H1 (cell line): Measurements from ENCODE around the gene FLT3. TPM values are rescaled to one million over a fixed set of nuclear protein-coding genes. Genes with fewer than 3 reads are reported as not detected.

Source experiments
- CTCF ChIA-PET: fragments of 300-600 bp; sonication (Branson Sonifier 250); formaldehyde crosslinking; loops from one replicate; lab custom pipeline; 2021; ENCODE audit not compliant: partially characterized antibody; lab: Charles Lee
- POLR2A ChIA-PET: fragments of 300-600 bp; sonication (Branson Sonifier 250); formaldehyde crosslinking; loops from one replicate; lab custom pipeline; 2021; ENCODE audit warnings: inconsistent platforms; ENCODE audit not compliant: partially characterized antibody; lab: Charles Lee
- DNase-seq, 2 experiments: peaks; one replicate each; pipeline versions ENCODE4 v3.0.0 to v3.0.0-alpha.2; 2010 to 2022; ENCODE audit warnings: low spot score in 2 of 2, low read depth in 1 of 2, mixed read lengths in 1 of 2
- FAIRE-seq: peaks from 2 replicates; lab custom pipeline; 2011; peaks lifted over from hg19 to GRCh38; lab: Jason Lieb, UNC
- H2AFZ ChIP-seq: 2 replicates; pipeline ENCODE4 v1.8.1; 2012; ENCODE audit warnings: low read length, inconsistent platforms
- H2AK5ac ChIP-seq: 2 replicates; pipeline ENCODE4 v1.6.1; 2013; ENCODE audit warnings: low read depth, low read length
- H2BK120ac ChIP-seq: replicated peaks from 2 replicates; pipeline ENCODE3; 2013; ENCODE audit warnings: low read depth, low read length, inconsistent platforms
- H2BK12ac ChIP-seq: 2 replicates; pipeline ENCODE4 v1.6.1; 2013; ENCODE audit warnings: low read depth, low read length
- H2BK15ac ChIP-seq: 2 replicates; pipeline ENCODE4 v1.6.1; 2013; ENCODE audit warnings: low read length
- H2BK20ac ChIP-seq: 2 replicates; pipeline ENCODE4 v1.6.1; 2013; ENCODE audit warnings: low read length
- H2BK5ac ChIP-seq: 2 replicates; pipeline ENCODE4 v1.6.1; 2013; ENCODE audit warnings: low read depth, low read length
- H3K14ac ChIP-seq: 2 replicates; pipeline ENCODE4 v1.6.1; 2013; ENCODE audit warnings: inconsistent platforms; ENCODE audit not compliant: insufficient read length
- H3K18ac ChIP-seq: 2 replicates; pipeline ENCODE4 v1.6.1; 2013; ENCODE audit warnings: low read length; ENCODE audit errors: extremely low read depth
- H3K23ac ChIP-seq: 2 replicates; pipeline ENCODE4 v1.6.1; 2013; ENCODE audit warnings: inconsistent platforms; ENCODE audit not compliant: insufficient read length
- H3K23me2 ChIP-seq: 2 replicates; pipeline ENCODE4 v1.6.1; 2013; ENCODE audit warnings: low read depth, low read length
- H3K27ac ChIP-seq: 2 replicates; pipeline ENCODE4 v1.6.1; 2011; ENCODE audit warnings: low read depth, low read length, inconsistent platforms
- H3K27me3 ChIP-seq, 4 experiments: replicated peaks in 1 of 4; 1 replicate in 1 of 4; 2 replicates in 3 of 4; pipeline versions ENCODE4 v1.6.1 to v1.8.1; 2011 to 2013; ENCODE audit warnings: low read length in 3 of 4, mild to moderate bottlenecking in 3 of 4, inconsistent platforms in 2 of 4, mixed read lengths in 2 of 4, moderate library complexity in 1 of 4; ENCODE audit not compliant: control insufficient read depth in 3 of 4, insufficient read depth in 3 of 4; ENCODE audit errors: extremely low read depth in 1 of 4
- H3K36me3 ChIP-seq, 4 experiments: 2 replicates each; pipeline versions ENCODE4 v1.6.1 to v1.8.1; 2011 to 2013; ENCODE audit warnings: mild to moderate bottlenecking in 4 of 4, low read length in 3 of 4, moderate library complexity in 2 of 4, control low read depth in 1 of 4, inconsistent platforms in 1 of 4; ENCODE audit not compliant: insufficient read depth in 4 of 4, control insufficient read depth in 2 of 4
- H3K4ac ChIP-seq: replicated peaks from 2 replicates; pipeline ENCODE3; 2013; ENCODE audit warnings: low read length, low read depth, mixed read lengths, inconsistent platforms; ENCODE audit not compliant: insufficient read length
- H3K4me1 ChIP-seq, 4 experiments: replicated peaks in 1 of 4; 1 replicate in 1 of 4; 2 replicates in 3 of 4; pipeline versions ENCODE4 v1.6.1 to v1.8.1; 2011 to 2013; ENCODE audit warnings: low read length in 3 of 4, inconsistent platforms in 2 of 4, mixed read lengths in 1 of 4; ENCODE audit not compliant: insufficient read depth in 4 of 4, control insufficient read depth in 3 of 4
- H3K4me2 ChIP-seq, 2 experiments: 2 replicates each; pipeline versions ENCODE4 v1.6.1 to v1.8.1; 2011 to 2013; ENCODE audit warnings: low read depth in 2 of 2, low read length in 2 of 2, control low read depth in 1 of 2, inconsistent platforms in 1 of 2, mild to moderate bottlenecking in 1 of 2; ENCODE audit not compliant: insufficient read depth in 1 of 2
- H3K4me3 ChIP-seq, 4 experiments: fragments of 200-600, 300-600 bp in 1 of 4; sonication (generic), shearing (Covaris generic), sonication (Bioruptor Twin) in 1 of 4; 2 replicates each; pipeline versions ENCODE4 v1.5.1 to v1.8.1; 2011 to 2016; ENCODE audit warnings: low read length in 4 of 4, low read depth in 3 of 4, control low read depth in 2 of 4, inconsistent platforms in 2 of 4, mild to moderate bottlenecking in 2 of 4, mixed read lengths in 1 of 4, moderate library complexity in 1 of 4; ENCODE audit not compliant: insufficient read depth in 2 of 4; ENCODE audit errors: extremely low read depth in 1 of 4
- H3K56ac ChIP-seq: replicated peaks from 2 replicates; pipeline ENCODE3; 2013; ENCODE audit warnings: low read depth, mild to moderate bottlenecking, mixed read lengths, low read length, inconsistent platforms; ENCODE audit not compliant: insufficient read length
- H3K79me1 ChIP-seq: 2 replicates; pipeline ENCODE4 v1.6.1; 2013; ENCODE audit warnings: low read depth, low read length, control low read depth
- H3K79me2 ChIP-seq, 2 experiments: 2 replicates each; pipeline versions ENCODE4 v1.6.1 to v1.8.1; 2012 to 2013; ENCODE audit warnings: low read length in 2 of 2, mild to moderate bottlenecking in 2 of 2, inconsistent platforms in 1 of 2; ENCODE audit not compliant: insufficient read depth in 2 of 2, control insufficient read depth in 1 of 2
- H3K9ac ChIP-seq, 4 experiments: replicated peaks in 1 of 4; 1 replicate in 1 of 4; 2 replicates in 3 of 4; pipeline versions ENCODE4 v1.6.1 to v1.8.1; 2011 to 2013; ENCODE audit warnings: low read depth in 3 of 4, low read length in 3 of 4, control low read depth in 2 of 4, mild to moderate bottlenecking in 2 of 4, moderate library complexity in 2 of 4, inconsistent platforms in 1 of 4; ENCODE audit errors: extremely low read depth in 1 of 4
- H3K9me3 ChIP-seq, 2 experiments: 2 replicates each; pipeline versions ENCODE4 v1.6.1 to v1.8.1; 2012 to 2013; ENCODE audit warnings: mild to moderate bottlenecking in 2 of 2, moderate library complexity in 2 of 2, control low read depth in 1 of 2, inconsistent platforms in 1 of 2, low read depth in 1 of 2, low read length in 1 of 2, mixed read lengths in 1 of 2; ENCODE audit not compliant: insufficient read depth in 2 of 2
- H4K20me1 ChIP-seq, 2 experiments: replicated peaks in 1 of 2; 2 replicates each; pipeline versions ENCODE3 to v1.8.1; 2011 to 2013; ENCODE audit warnings: inconsistent platforms in 2 of 2, low read length in 2 of 2, mild to moderate bottlenecking in 1 of 2; ENCODE audit not compliant: insufficient read depth in 2 of 2, control insufficient read depth in 1 of 2
- H4K5ac ChIP-seq: 2 replicates; pipeline ENCODE4 v1.6.1; 2013; ENCODE audit warnings: low read length, low read depth, mixed read lengths, inconsistent platforms; ENCODE audit not compliant: insufficient read length
- H4K8ac ChIP-seq: 2 replicates; pipeline ENCODE4 v1.8.0; 2013; ENCODE audit warnings: mild to moderate bottlenecking, moderate library complexity, low read length, inconsistent platforms; ENCODE audit not compliant: insufficient read depth; ENCODE audit errors: extremely low read depth
- H4K91ac ChIP-seq: replicated peaks from 2 replicates; pipeline ENCODE3; 2013; ENCODE audit warnings: low read length, mixed read lengths, inconsistent platforms; ENCODE audit not compliant: insufficient read length
- ASH2L ChIP-seq: fragments of 200-600, 300-600 bp; sonication (generic); IDR thresholded peaks from one replicate; pipeline ENCODE4 v1.7.1; 2017; ENCODE audit warnings: low read length
- BRCA1 ChIP-seq: IDR thresholded peaks from 2 replicates; pipeline ENCODE4 v1.6.1; 2012; ENCODE audit warnings: low read depth, low read length, improper control_type of control experiment
- EGR1 ChIP-seq: IDR thresholded peaks from 2 replicates; pipeline ENCODE4 v1.6.1; 2011; ENCODE audit warnings: low read depth, low read length, borderline replicate concordance
- HDAC2 ChIP-seq, 2 experiments: fragments of 300-600 bp in 1 of 2; sonication (generic) in 1 of 2; IDR thresholded peaks; 2 replicates each; pipeline ENCODE4 v1.6.1; 2011 to 2012; ENCODE audit warnings: low read depth in 2 of 2, low read length in 2 of 2, mild to moderate bottlenecking in 2 of 2, moderate library complexity in 2 of 2, borderline replicate concordance in 1 of 2, inconsistent platforms in 1 of 2
- HDAC6 ChIP-seq: IDR thresholded peaks from one replicate; pipeline ENCODE4 v1.7.1; 2012; ENCODE audit warnings: low read depth, mild to moderate bottlenecking, inconsistent platforms, low read length, moderate library complexity
- KDM1A ChIP-seq: fragments of 200-600, 300-600 bp; sonication (generic); IDR thresholded peaks from 2 replicates; pipeline ENCODE4 v1.7.1; 2016; ENCODE audit warnings: mild to moderate bottlenecking, low read length, borderline replicate concordance
- NANOG ChIP-seq: IDR thresholded peaks from 2 replicates; pipeline ENCODE4 v1.6.1; 2011; ENCODE audit warnings: low read length, low read depth, mild to moderate bottlenecking, inconsistent platforms; ENCODE audit not compliant: insufficient read depth, poor library complexity, severe bottlenecking
- POU5F1 ChIP-seq: IDR thresholded peaks from 2 replicates; pipeline ENCODE4 v1.6.1; 2011; ENCODE audit warnings: low read depth, mild to moderate bottlenecking, low read length, moderate library complexity
- SIN3A ChIP-seq, 2 experiments: IDR thresholded peaks in 1 of 2; conservative IDR thresholded peaks in 1 of 2; 2 replicates each; pipeline ENCODE4 v1.6.1; 2011 to 2012; ENCODE audit warnings: low read length in 2 of 2, improper control_type of control experiment in 1 of 2, low read depth in 1 of 2, mild to moderate bottlenecking in 1 of 2
- SIX5 ChIP-seq: IDR thresholded peaks from 2 replicates; pipeline ENCODE4 v1.6.1; 2011; ENCODE audit warnings: mild to moderate bottlenecking, low read depth, low read length
- SP1 ChIP-seq: IDR thresholded peaks from 2 replicates; pipeline ENCODE4 v1.6.1; 2011; ENCODE audit warnings: low read depth, low read length
- TBP ChIP-seq: IDR thresholded peaks from 2 replicates; pipeline ENCODE4 v1.6.1; 2011; ENCODE audit warnings: low read depth, low read length, improper control_type of control experiment
- WGBS, 2 experiments: shearing (Covaris generic) in 1 of 2; methylation state at CpG; one replicate each; pipeline versions ENCODE4 v1.1.6 to v1.1.7; 2013 to 2015; ENCODE audit warnings: low lambda C conversion rate in 2 of 2, mixed read lengths in 2 of 2, inconsistent platforms in 1 of 2, low coverage in 1 of 2, missing lambda C conversion rate in 1 of 2; ENCODE audit not compliant: insufficient replicate concordance in 2 of 2, insufficient coverage in 1 of 2, insufficient read length in 1 of 2; ENCODE audit errors: extremely low coverage in 1 of 2, missing lambda C conversion rate in 1 of 2; 5-methylcytosine and 5-hydroxymethylcytosine counted together
- polyA plus RNA-seq, 7 experiments: library from polyadenylated mRNA; depleted of rRNA in 3 of 7; stranded (reverse) in 5 of 7; unstranded in 2 of 7; fragments of >200 nt in 5 of 7; fragments of 200-250 nt in 2 of 7; gene quantifications; 1 replicate in 5 of 7; 2 replicates in 1 of 7; 4 replicates in 1 of 7; pipeline versions ENCODE4 v1.2.1 to v1.2.3, GENCODE V29; 2011 to 2013; ENCODE audit warnings: missing spikeins in 2 of 7, mixed read lengths in 2 of 7
- total RNA-seq: library from RNA; stranded (reverse); fragmentation: NEBNext Ultra II Directional; extraction: Animal tissue kit (Norgen Biotek cat#: 25700); gene quantifications from 2 replicates; pipeline ENCODE4 v1.2.1, GENCODE V29; 2021

FLT3 gene
- total and polyA plus RNA-seq, 2 of the 8 experiments (the other 6 are each of a cell fraction or from before 2014, with no cell fraction given): 0.44 to 0.71 TPM

GRCh38 chr13:27971236-27971645 lies 129.1 kb downstream of the FLT3 start:
- peak overlapping the region; percentile 98 for H2BK12ac ChIP-seq
- H2AFZ ChIP-seq: no peak overlapping the region
- peak overlapping the region; percentile 4; the same call in 1 of the 2 replicates for H2BK5ac ChIP-seq
- H3K9ac ChIP-seq: no peak overlapping the region
- no peak overlapping the region for H3K23ac ChIP-seq
- H4K20me1 ChIP-seq: peaks cover 22 to 42% of the 10 kb centered on the region in 2 experiments
- H3K56ac ChIP-seq: no peak overlapping the region
- peak in 1 of 2 experiments; percentile 84 for DNase-seq
- H4K91ac ChIP-seq: no peak overlapping the region
- H2BK20ac ChIP-seq: no peak overlapping the region; the same call in 1 of the 2 replicates
- H3K36me3 ChIP-seq: peaks cover 0 to 12% (median 0%) of the 10 kb centered on the region in 4 experiments; a peak in 1 of 8 replicates
- H3K4ac ChIP-seq: peak overlapping the region; percentile 69
- H3K4me2 ChIP-seq: peak overlapping the region; percentile 42 to 51
- peak overlapping the region; percentile 72; the same call in 1 of the 2 replicates for H4K8ac ChIP-seq
- ChIA-PET CTCF (interaction anchor here (0.6 to 20.5 kb wide), 14 partner anchors 3 to 609 kb away, joined by 3 to 283 read pairs (median 4); partner anchors contain the start of genes CDX2, GSX1 and URAD), POLR2A (interaction anchor here (1.3 to 1.9 kb wide), 3 partner anchors 9 to 51 kb away, joined by 3 to 8 read pairs (median 5); partner anchors contain the start of gene PDX1)
- H2BK120ac ChIP-seq: no peak overlapping the region
- no peaks in the 10 kb centered on the region for H3K79me1 ChIP-seq
- peak; percentile 39 for FAIRE-seq
- H3K27me3 ChIP-seq: peaks cover 93 to 100% (median 99%) of the 10 kb centered on the region in 4 experiments
- no peaks in the 10 kb centered on the region for H3K79me2 ChIP-seq
- peaks cover 5% of the 10 kb centered on the region; the same call in 1 of the 2 replicates for H3K23me2 ChIP-seq
- no peak overlapping the region for H3K27ac ChIP-seq
- 0 out of 2 replicates have a peak overlapping the region, but pooled peaks have one; percentile 79 for H2AK5ac ChIP-seq
- peaks cover 7 to 52% (median 34%) of the 10 kb centered on the region in 4 experiments for H3K4me1 ChIP-seq
- no peak overlapping the region for H3K18ac ChIP-seq
- no peak overlapping the region for H4K5ac ChIP-seq
- H3K9me3 ChIP-seq: no peaks in the 10 kb centered on the region
- peak overlapping the region in 1 of 4 experiments; percentile 13; a peak in 3 of 8 replicates for H3K4me3 ChIP-seq
- 1% methylated on average over 12 of the region's 13 CpGs; no CpG with 5 or more reads in 1 of the 2 experiments for WGBS, 2 experiments
- H3K14ac ChIP-seq: no peak overlapping the region
- no peak overlapping the region for H2BK15ac ChIP-seq
- TF ChIP-seq HDAC6 (no peak), NANOG (peak; percentile 76), SP1 (peak; percentile 45), SIX5 (no peak), KDM1A (0 out of 2 replicates have a peak, but pooled peaks have one; percentile 59), TBP (peak; percentile 48; the same call in 1 of the 2 replicates), POU5F1 (no peak), EGR1 (0 out of 2 replicates have a peak, but pooled peaks have one; percentile 47), SIN3A (conservative IDR thresholded peaks at IDR 0.05 in 1 of 2, IDR thresholded peaks at IDR 0.05 in 1 of 2; ENCODE audit: low read depth in 1 of 2, low read length in 2 of 2) (0 out of 4 replicates have a peak, but pooled peaks of 1 of the 2 experiments have one; percentile 21), BRCA1 (no peak), HDAC2 (IDR thresholded peaks at IDR 0.05; ENCODE audit: borderline replicate concordance in 1 of 2, low read depth in 2 of 2, low read length in 2 of 2) (0 out of 4 replicates have a peak, but pooled peaks have one; percentile 46 to 55), ASH2L (peak; percentile 28)
